GM21367 (cell line): Measurements from ENCODE around the gene LITAFD.
"Not testable (repeated sequence)": the region's sequence is repeated elsewhere in the genome, so short reads cannot be mapped to it uniquely, and the experiment has no call there.

Source experiments
- ATAC-seq: cut with Tn5 transposase; IDR thresholded peaks from one replicate; pipeline ENCODE4 v1.9.1; 2021; ENCODE audit not compliant: unreplicated experiment

LITAFD gene

DNA sequence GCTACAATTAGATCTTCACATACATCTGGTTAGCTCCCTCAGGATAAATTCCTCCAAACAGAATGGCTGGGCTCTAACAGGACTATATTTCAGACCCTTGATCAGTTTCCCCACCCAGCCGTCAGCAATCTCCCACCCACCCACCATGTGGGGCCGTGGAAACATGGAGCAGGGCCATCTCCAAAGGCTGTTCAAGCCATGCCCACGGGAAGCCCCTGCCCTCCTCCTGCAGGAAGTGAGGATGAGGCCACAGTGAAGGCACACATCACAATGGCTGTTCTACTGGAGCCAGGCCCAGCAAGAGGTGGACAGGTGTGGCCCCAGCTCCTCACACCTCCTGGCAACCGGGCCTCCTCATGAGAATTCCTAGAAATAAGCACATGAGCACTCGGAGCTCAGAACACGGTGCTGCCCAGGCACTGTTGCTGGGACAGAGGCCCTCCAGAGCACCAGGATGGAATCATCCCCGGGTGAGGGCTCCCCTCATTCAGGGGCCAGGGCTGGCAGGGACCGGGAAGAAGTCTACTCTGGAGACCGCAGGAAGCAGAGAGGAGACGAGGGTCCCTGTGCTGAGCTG, at the start of gene LITAFD:
LITAFD (plus strand) TSS at position 311 of the 577 bp plus-strand sequence. CDS start 2,005 bp downstream, outside the sequence.
- ATAC-seq: no peak

- no peak for ATAC-seq
These were observed 49.4 kb upstream of the LITAFD start for GRCh38 chr16:8832717-8833105.

GRCh38 chr16:8836797-8837196, 45.4 kb upstream of the LITAFD start:
- not testable (repeated sequence) for ATAC-seq

DNA sequence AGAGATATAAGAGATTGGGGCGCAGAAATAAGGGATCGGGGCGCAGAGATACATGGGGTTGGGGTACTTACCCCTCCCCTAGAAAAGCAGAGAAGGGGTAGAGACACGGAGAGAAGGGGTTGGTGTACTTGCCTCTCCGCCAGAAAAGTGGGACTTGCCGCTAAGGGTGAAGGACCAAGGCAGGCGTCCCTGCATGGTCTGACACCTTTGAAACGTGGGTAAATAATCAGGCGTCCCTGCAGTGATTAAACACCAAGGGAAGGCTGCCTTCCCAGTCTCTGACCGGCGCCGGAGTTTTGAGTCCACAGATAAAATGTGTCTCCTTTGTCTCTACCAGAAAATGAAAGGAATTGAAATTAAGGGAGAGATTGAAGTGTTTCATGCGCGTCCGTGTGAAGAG, 44.6 kb upstream of the LITAFD start:
- not testable (repeated sequence) for ATAC-seq

GRCh38 chr16:8842016-8842415, 40.1 kb upstream of the LITAFD start:
- ATAC-seq: not testable (repeated sequence)

DNA sequence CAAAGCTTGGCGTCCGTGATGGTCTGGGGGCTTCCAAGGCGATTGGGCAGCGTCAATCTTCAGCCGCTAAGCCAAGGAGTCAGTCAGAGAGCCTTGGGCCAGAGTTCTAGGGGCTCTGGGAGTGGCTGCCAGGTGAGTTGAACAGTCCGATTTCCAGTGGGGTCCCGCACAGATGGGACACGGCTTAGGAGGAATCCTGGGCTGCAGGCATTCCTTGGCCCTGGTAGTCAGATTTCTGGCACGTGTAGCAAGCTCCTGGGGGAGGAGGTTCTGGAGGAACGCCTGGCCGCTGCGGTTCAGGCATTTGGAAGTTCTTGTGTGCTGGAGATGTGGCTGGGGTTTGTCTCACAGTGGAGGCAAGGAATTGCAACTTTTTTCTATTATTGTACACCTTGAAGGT, 38.9 kb upstream of the LITAFD start:
- ATAC-seq: not testable (repeated sequence)

GRCh38 chr16:8845699-8846298, 36.4 kb upstream of the LITAFD start:
- ATAC-seq: no peak

GRCh38 chr16:8846401-8846932, 35.7 kb upstream of the LITAFD start:
- no peak for ATAC-seq

DNA sequence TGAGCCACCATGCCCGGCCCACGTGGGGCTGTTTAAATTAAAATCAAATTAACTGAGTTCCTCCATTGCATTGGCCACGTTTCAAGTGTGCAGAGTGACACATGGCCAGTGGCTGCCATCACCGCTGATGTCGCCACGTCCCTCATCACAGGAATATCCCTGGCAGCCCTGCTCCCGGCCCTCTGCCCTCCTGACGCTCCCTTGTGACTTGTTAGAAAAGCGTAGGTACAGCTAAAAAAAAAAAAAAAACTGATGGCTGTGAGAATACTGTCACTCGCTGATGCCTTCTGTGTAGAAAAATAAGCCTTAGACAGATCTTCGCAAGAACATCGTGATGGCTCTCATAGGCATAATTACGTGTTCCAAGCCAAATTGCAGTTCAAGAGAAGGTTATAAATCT, 35.0 kb upstream of the LITAFD start:
- no peak for ATAC-seq

DNA sequence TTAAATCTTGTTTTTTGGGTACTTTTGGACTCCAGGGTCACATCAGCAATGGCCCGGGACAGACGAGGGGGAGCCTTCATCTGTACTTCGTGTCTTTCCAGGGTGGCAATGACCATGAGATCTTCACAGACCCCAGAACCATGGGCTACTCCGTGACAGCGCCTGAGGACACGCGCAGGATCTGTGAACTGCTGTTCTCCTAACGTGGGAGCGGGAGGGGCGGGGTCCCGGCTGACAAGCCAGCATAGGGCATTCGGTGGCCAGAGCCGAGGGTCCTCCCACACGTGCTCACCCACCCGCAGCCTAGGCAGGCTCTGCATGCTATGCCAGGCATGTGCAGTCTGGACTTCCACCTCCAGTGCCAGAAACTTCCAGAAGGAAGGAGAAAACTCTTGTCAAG, 34.5 kb upstream of the LITAFD start:
- ATAC-seq: no peak

- ATAC-seq: no peak
These were observed 33.8 kb upstream of the LITAFD start for GRCh38 chr16:8848231-8848938.

DNA sequence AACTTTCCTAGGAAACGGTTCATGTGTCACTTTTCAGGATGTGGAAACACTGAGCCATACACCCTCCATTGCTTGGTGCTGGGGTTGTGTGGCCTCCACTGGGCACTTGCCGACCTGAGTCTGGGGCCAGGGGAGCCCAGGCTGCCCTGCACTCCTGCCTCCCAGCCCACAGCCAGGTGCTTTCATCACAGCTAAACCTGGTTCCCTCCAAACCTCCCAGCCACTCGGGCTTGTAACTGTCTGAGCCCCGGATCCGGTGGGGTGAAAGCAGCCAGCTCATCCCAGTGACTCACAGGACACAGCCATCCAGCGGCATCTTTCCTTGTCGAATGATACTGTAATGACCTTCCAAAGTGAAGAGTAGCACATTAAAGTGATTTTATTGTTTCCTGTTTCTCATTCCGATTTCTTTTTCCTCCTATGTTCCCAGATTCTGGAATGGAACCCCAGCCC, 33.2 kb upstream of the LITAFD start:
- no peak for ATAC-seq

GRCh38 chr16:8849411-8850011, 32.6 kb upstream of the LITAFD start:
- ATAC-seq: no peak

DNA sequence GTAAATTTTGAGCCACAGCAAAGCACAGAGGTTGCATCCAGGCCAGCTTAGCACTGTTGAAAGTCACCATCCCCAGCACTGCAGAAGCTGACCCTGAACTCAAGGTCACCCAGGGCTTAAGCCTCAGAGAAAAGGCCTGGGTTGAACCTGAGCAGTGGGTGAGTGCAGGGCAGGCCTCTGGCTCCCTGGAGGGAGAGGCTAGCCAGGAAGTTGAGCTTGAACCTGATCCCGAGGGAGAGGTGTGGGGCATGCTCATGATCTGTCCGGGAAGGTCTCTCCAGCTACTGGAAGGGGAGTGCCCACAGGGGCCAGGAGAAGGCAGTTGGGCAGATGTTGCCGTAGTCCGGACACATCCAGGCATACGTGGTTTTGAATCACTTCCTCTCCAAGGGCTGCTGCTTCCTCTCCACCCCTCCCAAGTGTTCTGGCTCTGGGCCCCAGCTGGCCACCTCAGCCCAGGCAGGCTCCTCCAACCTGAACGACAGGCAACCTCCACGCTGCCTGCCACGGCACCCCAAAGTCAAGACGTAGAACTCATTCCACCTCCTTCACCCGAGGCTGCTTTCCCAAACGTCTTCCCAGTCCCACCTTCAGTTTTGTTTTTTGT, 31.8 kb upstream of the LITAFD start:
- no peak for ATAC-seq

DNA sequence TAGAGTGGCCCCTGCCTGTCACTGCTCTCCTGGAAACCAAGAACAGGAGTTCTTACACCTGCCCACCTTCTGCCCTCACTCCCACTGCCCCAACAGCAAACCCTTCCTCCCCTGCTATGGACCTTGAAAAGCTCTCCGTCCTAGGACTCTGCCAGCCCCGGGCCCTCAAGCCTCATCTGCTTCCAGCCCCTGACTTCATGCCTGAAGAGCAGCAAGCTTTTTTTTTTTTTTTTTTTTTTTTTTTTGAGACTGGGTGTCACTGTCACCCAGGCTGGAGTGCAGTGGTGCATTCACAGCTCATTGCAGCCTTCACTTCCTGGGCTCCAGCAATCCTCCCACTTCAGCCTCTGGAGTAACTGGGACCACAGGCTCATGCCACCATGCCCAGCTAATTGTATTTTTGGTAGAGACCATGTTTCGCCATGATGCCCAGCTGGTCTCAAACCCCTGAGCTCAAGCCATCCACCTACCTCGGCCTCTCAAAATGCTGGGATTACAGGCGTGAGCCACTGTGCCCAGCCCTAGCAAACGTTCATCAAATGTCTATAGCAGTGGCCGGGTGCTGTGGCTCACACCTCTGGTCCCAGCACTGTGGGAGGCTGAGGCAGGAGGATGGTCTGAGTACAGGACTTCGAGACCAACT, 30.3 kb upstream of the LITAFD start:
- no peak for ATAC-seq

DNA sequence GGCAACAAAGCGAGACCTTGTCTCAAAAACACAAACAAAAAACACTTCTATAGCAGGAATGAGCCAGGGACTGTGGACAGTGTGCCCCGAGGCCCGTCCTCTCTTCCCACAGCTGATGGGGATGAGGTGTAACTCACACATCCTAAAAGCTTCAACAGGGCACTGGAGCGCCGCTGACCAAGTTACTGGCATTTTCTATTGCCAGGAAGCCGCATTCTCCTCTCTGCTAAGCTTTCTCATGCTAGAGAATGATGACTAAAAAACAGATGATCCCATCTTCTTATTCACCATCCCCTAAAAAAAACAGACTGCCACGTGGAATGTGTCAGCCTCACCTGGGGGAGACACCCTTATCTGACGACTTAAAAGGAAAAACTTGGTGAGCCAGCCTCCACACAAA, 29.6 kb upstream of the LITAFD start:
- no peak for ATAC-seq

DNA sequence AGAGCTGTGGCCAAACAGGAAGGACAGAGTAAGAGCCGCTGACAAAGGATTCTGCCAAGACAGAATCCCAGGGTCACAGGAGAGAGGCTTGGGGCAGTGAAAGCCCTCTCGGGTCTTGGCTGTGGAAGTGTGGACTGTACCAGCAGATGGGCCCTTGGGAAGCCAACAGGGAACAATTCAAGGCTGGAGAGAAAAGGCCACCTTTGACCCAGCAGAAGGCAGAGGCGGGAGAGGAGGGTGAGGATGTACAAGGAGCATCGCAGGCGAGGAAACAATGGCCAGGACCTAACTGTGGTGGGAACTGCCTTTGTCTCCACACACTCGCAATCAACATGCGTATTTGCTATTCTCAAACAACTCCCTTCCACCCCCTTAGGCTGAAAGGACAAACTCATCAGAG, 29.0 kb upstream of the LITAFD start:
- no peak for ATAC-seq

DNA sequence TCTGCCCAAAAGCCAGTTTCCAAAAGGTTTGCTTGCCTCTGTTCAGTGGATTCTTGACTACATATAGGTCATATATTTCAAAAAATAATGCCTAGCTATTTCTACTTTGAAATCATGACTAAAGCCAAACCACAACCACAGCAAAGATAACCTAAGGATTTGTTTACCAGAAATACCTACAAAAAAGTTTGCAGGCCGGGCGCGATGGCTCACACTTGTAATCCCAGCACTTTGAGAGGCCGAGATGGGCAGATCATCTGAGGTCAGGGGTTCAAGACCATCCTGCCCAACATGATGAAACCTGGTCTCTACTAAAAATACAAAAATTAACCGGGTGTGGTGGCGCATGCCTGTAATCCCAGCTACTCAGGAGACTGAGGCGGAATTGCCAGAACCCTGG, 28.5 kb upstream of the LITAFD start:
- no peak for ATAC-seq

- ATAC-seq: no peak
These were observed 27.7 kb upstream of the LITAFD start for GRCh38 chr16:8854298-8854948.

DNA sequence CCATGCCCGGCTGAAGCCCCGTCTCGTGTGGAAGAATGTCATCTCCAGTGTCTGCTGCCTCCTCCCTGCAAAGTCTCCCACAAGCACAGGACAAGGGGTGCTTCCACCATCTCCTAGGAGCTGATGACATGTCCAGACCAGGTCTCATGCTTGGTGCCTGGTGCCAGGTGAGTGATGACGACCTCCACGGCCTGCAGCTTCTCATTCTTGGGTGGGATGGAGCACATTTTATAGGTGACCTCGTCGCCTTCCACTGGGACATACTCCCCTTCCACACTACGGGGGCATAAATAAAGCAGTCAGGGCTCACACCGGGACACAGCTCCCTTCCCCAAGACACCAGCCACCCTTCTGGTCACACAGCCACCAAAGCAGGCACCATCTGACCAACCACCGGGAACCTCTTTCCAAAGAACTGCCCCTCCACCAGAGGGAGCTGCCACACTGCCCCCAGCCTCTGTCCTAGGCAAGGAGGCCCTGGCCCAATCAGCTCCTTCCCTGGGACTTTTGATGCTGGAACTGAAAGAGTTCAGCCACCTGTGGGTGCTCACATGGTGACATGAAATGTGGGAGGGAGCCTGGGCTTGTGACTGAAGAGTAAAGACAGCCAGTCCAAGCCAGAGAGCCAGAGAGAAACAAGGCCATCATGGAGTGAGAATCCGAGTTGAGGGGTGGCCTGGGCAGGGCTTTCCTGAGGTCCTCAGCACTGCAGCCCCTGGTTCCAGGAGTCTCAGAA, 26.9 kb upstream of the LITAFD start:
- no peak for ATAC-seq
